Activated naive CD4-positive, alpha-beta T cell treated with anti-CD3 and anti-CD28 coated beads, Interleukin-2, amount 50 U/mL, for 72 hours (primary cell): Measurements from ENCODE around the gene ATP5ME. TPM values are rescaled to one million over a fixed set of nuclear protein-coding genes. Genes with fewer than 3 reads are reported as not detected.

Experiments
- ATAC-seq, 2 donors: fragments of 150-1000 bp; cut with Tn5 transposase; 2 replicates each; pipeline ENCODE4 v1.10.0; 2021; ENCODE audit warnings: mild to moderate bottlenecking in 2 of 2, moderate library complexity in 2 of 2
- DNase-seq, 2 donors: peaks; one replicate each; pipeline ENCODE4 v3.0.0; 2021 to 2022; ENCODE audit warnings: low spot score in 2 of 2
- H3K27ac Mint-ChIP-seq, 2 donors: one replicate each; pipeline ENCODE4 v1.8.0; 2022; ENCODE audit warnings: mild to moderate bottlenecking in 2 of 2, mixed read lengths in 2 of 2
- H3K36me3 Mint-ChIP-seq, 2 donors: one replicate each; pipeline ENCODE4 v1.8.0; 2022; ENCODE audit warnings: mixed read lengths in 2 of 2
- H3K9me3 Mint-ChIP-seq, 2 donors: one replicate each; pipeline ENCODE4 v1.8.0; 2022; ENCODE audit warnings: mixed read lengths in 2 of 2
- total RNA-seq, 2 donors: library from RNA; stranded (reverse); gene quantifications; one replicate each; pipeline ENCODE4 v1.2.3, GENCODE V29; 2022

Gene ATP5ME
- total RNA-seq, 2 donors from 2014 or later: 131 to 221 TPM

- no peak overlapping the region for H3K27ac Mint-ChIP-seq
- peaks cover 5 to 13% of the 10 kb centered on the region in 2 donors for H3K9me3 Mint-ChIP-seq
- ATAC-seq (no peak), DNase-seq (no peak)
- H3K36me3 Mint-ChIP-seq: peaks cover 0 to 15% of the 10 kb centered on the region in 2 donors
Measured at GRCh38 chr4:656436-657337, 17.4 kb downstream of the ATP5ME start.

DNA sequence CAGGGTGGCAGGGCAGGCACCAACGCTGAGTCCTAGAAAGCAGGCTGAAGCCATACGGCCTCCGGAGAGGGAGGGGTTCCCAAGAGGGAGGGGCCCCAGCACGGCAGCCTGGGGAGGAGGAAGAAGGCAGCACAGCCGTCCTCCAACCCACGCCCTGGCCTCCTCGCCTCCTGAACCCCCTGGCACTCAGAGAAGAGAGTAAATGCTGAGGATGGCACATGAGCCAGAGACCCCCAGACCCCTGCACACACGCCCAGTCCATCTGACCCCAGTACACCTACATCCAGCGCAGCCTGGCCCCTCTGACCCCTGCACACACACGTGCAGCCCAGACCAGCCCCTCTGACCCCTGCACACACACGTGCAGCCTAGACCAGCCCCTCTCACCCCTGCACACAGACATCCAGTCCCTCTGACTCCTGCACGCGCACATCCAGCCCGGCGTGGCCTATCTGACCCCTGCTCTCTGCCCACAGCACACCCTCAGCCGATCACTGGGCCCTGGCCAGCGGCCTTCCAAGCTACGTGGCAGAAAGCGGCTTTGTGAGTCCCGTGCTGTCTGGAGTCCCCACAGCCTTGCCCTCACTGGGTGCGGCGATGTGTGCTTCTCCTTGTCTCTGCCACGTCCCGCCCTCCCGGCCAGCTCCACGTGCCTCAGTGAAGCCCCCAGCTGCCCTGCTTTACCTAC lies 18.5 kb downstream of the ATP5ME start:
- Mint-ChIP-seq H3K36me3 (peaks cover 0 to 9% of the 10 kb centered on the region in 2 donors), H3K9me3 (peaks cover 0 to 7% of the 10 kb centered on the region in 2 donors), H3K27ac (no peak overlapping the region)
- ATAC-seq (no peak), DNase-seq (no peak)

DNA sequence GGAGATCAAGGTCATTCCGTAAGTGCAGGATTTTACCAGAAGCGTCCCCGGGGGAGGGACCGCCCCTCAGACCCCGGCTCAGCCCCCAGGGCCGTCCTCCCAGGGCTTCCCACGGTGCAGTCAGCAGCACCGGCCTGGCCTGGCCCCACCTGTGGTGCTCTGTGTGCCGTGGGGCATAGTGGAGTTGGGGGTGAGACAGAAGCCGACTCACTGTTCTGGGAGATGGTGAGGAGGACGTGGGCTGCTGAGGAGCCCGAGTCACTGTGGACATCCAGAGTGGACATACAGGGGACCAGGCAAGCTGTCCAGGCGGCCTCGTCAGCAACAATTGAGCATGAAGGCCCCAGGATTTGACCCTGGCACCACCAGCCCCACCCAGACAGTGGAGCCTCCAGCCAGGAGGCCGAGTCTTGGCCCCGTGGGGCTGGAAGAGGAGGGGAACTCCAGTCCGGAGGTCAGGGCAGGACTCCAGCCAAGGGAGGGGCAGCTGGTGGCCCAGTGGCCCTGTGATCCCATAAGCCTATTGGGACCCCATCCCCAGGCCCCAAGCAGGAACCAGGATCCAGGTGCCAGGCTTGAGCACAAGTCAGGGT lies 19.1 kb downstream of the ATP5ME start:
- DNase-seq (no peak), ATAC-seq (no peak)
- no peak overlapping the region for H3K27ac Mint-ChIP-seq
- peaks cover 0 to 3% of the 10 kb centered on the region in 2 donors for H3K36me3 Mint-ChIP-seq
- H3K9me3 Mint-ChIP-seq: peaks cover 0 to 3% of the 10 kb centered on the region in 2 donors

DNA sequence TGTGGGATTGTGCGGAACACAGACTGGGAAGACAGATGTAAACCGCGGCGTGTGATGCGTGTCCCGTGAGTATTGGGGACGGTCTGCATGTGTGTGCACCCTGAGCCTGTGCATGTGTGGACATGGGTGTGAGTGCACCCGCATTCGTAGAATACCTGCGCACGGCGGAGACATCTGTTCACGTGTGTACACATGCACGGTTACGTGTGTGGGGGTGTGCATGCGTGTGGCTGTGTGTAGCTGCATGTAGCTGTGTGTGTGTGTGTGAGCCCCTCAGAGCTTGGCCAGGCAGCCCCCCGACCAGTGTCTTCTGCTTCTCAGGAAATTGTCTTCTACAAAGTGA lies 19.6 kb downstream of the ATP5ME start:
- no peak for DNase-seq
- Mint-ChIP-seq H3K36me3 (no peaks in the 10 kb centered on the region), H3K9me3 (no peaks in the 10 kb centered on the region), H3K27ac (no peak overlapping the region)
- no peak for ATAC-seq

GRCh38 chr4:653831-654502 lies 20.1 kb downstream of the ATP5ME start:
- H3K9me3 Mint-ChIP-seq: no peaks in the 10 kb centered on the region
- H3K27ac Mint-ChIP-seq: no peak overlapping the region
- no peak for DNase-seq
- H3K36me3 Mint-ChIP-seq: no peaks in the 10 kb centered on the region
- ATAC-seq: no peak

DNA sequence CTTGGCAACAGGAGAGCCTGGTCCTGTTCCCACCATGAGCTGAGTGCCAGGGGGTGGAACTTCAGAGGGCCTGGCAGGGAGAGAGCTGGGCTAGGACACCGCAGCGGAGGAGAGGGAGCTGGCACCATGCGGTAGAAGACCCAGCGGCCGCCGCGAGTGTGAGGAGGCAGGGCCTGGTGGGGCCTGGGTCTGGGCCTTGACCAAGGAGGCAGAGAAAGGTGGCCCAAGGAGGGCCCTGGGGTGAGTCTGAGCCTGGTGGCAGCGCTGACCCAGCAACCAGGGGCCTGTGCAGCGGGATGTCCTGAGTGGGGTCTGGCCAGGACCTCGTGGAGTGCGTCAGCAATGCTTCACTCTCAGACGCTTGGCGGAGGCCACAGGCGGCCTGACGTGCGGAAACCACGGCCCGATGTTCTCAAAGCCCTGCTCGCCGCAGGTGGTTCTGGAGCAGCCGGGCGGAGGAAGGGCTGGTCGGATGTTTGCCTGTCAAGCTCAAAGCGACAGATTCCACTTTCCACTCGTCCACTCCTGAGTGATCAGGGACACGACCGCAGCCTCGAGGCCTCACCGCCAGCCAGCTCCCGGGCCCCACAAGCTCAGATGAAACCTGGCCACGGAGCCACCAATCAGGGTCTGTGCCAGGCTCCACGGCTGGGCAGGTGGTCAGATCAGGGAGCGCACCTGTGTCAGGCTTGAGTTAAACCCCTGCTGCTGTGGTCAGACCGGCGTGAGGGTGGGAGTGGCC lies 20.8 kb downstream of the ATP5ME start:
- DNase-seq (no peak), ATAC-seq (no peak)
- Mint-ChIP-seq H3K9me3 (no peaks in the 10 kb centered on the region), H3K36me3 (no peaks in the 10 kb centered on the region), H3K27ac (no peak overlapping the region)

DNA sequence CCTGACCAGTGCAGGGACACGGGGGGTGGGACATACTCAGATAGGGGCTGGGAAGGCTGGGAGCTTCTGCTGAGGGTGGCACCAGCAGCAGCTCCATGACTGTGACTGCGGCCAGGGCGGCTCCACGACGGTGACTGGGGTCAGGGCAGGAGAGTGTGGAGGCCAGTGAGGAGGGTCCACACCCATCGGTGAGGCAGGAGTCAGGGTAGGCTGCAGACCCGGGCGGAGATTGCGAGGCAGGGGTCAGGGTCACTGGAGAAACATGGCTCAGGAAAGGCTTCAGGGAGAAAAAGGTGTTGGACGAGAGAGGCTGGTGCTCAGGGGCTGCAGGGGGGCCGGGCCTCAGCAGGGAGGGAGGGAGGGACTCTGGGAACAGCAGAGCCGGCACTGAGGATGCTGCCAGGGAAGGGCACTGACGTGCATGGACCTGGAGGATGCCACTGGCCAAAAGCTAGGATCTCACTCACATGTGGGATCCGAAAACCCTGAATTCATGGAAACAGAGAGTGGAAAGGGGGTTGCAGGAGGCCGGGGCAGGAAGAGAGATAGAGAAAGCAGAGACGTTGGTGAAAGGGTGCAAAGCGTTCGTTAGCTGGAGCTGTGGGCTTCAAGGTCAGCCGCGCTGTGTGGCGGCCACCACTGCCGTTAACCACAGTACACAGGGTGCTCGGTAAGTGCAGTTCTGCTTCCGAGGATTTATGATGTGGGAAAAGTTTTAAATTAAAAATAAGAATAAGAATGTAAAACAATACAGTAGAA lies 22.0 kb downstream of the ATP5ME start:
- DNase-seq (no peak), ATAC-seq (no peak)
- H3K9me3 Mint-ChIP-seq: no peaks in the 10 kb centered on the region
- no peak overlapping the region for H3K27ac Mint-ChIP-seq
- no peaks in the 10 kb centered on the region for H3K36me3 Mint-ChIP-seq

- H3K9me3 Mint-ChIP-seq: no peaks in the 10 kb centered on the region
- ATAC-seq (no peak), DNase-seq (no peak)
- peaks cover 0 to 4% of the 10 kb centered on the region in 2 donors for H3K36me3 Mint-ChIP-seq
- no peak overlapping the region for H3K27ac Mint-ChIP-seq
Measured at GRCh38 chr4:650951-651883, 22.9 kb downstream of the ATP5ME start.

DNA sequence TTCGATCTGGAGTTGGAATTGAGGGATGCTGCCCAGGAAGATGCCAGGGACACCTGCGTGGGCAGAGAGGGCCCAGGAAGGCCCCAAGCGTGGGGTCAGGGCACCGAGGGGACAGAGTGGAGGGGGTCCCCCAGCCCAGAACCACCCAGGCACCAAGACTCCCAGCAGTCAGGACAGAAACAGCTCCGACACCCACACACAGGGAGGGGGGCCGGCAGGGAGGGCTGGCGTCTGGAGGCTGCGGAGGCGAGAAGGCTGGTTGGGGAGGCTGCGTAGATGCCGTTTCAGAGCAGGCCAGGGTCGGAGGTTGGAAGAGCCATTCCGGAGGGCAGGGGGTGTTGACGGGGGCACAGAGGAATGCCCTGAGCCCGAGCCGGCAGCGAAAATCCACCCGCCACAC lies 23.6 kb downstream of the ATP5ME start:
- Mint-ChIP-seq H3K9me3 (peaks cover 0 to 5% of the 10 kb centered on the region in 2 donors), H3K27ac (no peak overlapping the region), H3K36me3 (peaks cover 0 to 4% of the 10 kb centered on the region in 2 donors)
- DNase-seq: no peak
- no peak for ATAC-seq

DNA sequence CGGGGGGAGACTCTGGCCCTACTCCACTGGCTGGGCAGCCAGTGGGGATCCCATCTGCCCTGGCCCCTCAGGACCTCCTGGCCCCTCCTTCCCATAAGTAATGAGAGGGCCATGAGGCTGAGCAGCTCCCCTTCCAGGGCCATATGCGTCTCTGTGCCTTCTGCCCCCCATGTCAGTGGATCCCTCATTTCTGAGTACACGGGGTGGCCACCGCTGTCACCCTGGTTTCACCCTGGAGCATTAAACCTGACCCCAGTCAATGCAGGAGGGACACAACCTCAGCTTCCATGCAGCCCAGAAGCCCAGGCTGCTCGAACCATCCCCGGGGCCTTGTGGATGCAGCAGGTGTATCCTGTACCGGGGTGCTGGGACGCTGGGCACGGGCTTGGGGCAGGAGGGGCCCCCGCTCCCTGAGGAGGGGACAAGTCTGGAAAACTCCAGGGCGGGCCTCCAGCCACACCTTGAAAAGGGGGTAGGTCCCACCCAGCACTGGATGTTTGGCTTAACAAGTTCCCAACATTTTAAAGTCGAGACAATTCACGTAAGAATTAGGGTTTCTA lies 24.2 kb downstream of the ATP5ME start:
- ATAC-seq: no peak
- no peak overlapping the region for H3K27ac Mint-ChIP-seq
- peaks cover 0 to 4% of the 10 kb centered on the region in 2 donors for H3K36me3 Mint-ChIP-seq
- no peak for DNase-seq
- H3K9me3 Mint-ChIP-seq: peaks cover 0 to 5% of the 10 kb centered on the region in 2 donors

DNA sequence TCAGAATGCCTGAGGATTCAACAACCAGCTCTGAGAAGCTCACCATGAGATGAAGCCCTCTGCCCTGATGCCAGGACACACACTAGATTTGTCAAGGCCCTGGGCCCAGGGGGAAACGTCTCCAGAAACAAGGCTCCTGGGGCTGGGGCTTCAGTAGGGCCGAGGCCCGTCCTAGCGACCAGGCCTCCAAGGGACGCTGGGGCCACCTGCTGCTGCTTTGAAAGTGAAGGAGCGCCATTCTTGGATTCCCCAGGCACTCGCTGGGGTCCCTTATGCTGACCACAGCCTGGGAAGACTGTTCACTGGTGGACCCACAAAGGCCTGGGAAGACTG lies 24.8 kb downstream of the ATP5ME start:
- no peak overlapping the region for H3K27ac Mint-ChIP-seq
- ATAC-seq (no peak), DNase-seq (no peak)
- peaks cover 0 to 5% of the 10 kb centered on the region in 2 donors for H3K9me3 Mint-ChIP-seq
- H3K36me3 Mint-ChIP-seq: peaks cover 0 to 4% of the 10 kb centered on the region in 2 donors

GRCh38 chr4:648579-649292 lies 25.3 kb downstream of the ATP5ME start:
- Mint-ChIP-seq H3K27ac (no peak overlapping the region), H3K9me3 (peaks cover 0 to 5% of the 10 kb centered on the region in 2 donors), H3K36me3 (peaks cover 0 to 4% of the 10 kb centered on the region in 2 donors)
- ATAC-seq (no peak), DNase-seq (no peak)

DNA sequence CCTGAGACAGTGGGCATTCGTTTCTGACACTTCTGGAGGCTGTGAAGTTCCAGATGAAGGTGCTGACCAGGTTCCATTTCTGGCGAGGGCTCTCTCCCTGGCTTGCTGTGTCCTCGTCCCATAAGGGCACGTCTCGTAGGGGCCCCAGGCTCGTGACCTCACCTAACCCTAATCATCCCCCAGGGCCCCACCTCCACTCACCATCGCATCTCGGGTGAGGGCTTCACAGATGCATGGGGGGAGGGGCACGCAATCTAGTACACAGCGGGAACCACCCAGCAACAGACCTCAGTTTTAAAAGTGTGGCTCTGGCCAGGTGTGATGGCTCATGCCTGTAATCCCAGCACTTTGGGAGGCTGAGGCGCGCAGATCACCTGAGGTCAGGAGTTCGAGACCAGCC lies 26.6 kb downstream of the ATP5ME start:
- Mint-ChIP-seq H3K36me3 (peaks cover 0 to 4% of the 10 kb centered on the region in 2 donors), H3K9me3 (peaks cover 0 to 5% of the 10 kb centered on the region in 2 donors), H3K27ac (no peak overlapping the region)
- DNase-seq: no peak
- no peak for ATAC-seq

- ATAC-seq (peak in 1 of 2 donors; percentile 47), DNase-seq (no peak)
- peak overlapping the region in 1 of 2 donors; percentile 15 for H3K27ac Mint-ChIP-seq
- H3K36me3 Mint-ChIP-seq: peaks cover 0 to 4% of the 10 kb centered on the region in 2 donors
- H3K9me3 Mint-ChIP-seq: peaks cover 0 to 5% of the 10 kb centered on the region in 2 donors
Measured at GRCh38 chr4:646460-646859, 27.6 kb downstream of the ATP5ME start.
